ENCODE results near the gene PARP6. TPM values are rescaled to one million over a fixed set of nuclear protein-coding genes. Genes with fewer than 3 reads are reported as not detected.

The PARP6 gene
- total RNA-seq, 2 donors from 2014 or later = 48.3 to 64.9 TPM

DNA sequence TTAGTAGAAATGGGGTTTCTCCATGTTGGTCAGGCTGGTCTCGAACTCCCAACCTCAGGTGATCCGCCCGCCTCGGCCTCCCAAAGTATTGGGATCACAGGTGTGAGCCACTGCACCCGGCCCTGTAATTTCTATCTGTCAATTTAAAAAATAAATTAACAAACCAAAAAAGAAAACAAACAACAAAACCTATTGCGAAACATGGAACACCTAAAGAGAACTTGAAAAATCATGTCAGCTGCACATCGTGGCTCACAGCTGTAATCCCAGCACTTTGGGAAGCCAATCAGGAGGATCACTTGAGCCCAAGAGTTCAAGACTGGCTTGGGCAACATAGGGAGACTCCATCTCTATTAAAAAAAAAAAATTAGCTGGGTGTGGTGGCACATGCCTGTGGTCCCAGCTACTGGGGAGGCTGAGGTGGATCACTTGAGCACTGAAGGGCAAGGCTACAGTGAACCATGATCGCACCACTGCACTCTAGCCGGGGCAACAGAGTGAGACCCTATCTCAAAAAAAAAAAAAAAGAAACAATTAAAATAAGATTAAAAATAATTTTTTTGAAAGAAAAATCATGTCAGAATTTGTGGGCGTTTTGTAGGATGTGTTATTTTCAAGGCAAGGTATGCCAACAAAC, 19.6 kb downstream of the PARP6 start:
- H3K4me3 ChIP-seq = no peak overlapping the region
- no peak for TF ChIP-seq POLR2A (IDR thresholded peaks at IDR 0.05)
- TF ChIP-seq, protein P1, sequence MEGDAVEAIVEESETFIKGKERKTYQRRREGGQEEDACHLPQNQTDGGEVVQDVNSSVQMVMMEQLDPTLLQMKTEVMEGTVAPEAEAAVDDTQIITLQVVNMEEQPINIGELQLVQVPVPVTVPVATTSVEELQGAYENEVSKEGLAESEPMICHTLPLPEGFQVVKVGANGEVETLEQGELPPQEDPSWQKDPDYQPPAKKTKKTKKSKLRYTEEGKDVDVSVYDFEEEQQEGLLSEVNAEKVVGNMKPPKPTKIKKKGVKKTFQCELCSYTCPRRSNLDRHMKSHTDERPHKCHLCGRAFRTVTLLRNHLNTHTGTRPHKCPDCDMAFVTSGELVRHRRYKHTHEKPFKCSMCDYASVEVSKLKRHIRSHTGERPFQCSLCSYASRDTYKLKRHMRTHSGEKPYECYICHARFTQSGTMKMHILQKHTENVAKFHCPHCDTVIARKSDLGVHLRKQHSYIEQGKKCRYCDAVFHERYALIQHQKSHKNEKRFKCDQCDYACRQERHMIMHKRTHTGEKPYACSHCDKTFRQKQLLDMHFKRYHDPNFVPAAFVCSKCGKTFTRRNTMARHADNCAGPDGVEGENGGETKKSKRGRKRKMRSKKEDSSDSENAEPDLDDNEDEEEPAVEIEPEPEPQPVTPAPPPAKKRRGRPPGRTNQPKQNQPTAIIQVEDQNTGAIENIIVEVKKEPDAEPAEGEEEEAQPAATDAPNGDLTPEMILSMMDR (IDR thresholded peaks at IDR 0.05) = no peak
- DNase-seq = no peak
- WGBS, 2 donors = 90 to 94% methylated on average over 10 of the region's 10 CpGs
- H3K27me3 ChIP-seq = no peaks in the 10 kb centered on the region
- no peaks in the 10 kb centered on the region for H3K4me1 ChIP-seq
- H3K27ac ChIP-seq = no peak overlapping the region
- intact Hi-C loops (cut with DNase I) = no loop called here
- no peak for ATAC-seq
- no peaks in the 10 kb centered on the region for H3K9me3 ChIP-seq
- peaks cover 7 to 54% of the 10 kb centered on the region in 2 donors for H3K36me3 ChIP-seq (replicated peaks in 1 of 2; ENCODE audit: insufficient read depth in 1 of 2, low read depth in 2 of 2)

DNA sequence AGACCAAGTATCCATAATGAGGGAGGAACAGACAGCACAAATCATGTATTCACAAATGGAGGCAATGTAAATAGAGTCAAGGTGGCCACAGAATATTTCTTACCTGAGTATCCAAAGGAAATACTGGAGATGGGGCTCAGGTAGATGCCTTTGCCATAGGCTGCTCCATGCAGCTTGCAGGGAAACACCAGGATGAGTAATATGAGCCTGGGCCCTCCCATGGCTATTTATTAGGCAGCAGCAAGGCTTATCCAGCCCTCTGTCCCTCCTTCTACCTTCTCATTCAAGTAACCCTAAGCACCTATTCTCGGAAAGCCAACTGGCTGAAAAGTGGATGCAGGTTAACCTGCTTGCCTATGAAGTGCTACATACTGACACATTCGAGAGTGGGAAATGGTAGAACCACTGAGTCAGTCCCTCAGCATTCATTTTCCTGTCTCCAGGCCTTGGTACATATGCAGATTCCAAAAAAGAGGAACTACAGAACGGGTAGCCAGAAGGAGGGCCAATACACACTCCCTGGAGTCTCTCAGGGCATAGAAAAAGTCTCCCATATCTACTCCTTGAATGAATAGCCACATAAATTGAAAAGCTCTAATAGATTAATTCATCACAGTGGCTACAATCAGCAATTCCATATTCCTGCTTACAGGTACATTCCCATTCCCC, 23.1 kb downstream of the PARP6 start:
- H3K36me3 ChIP-seq (replicated peaks in 1 of 2; ENCODE audit: insufficient read depth in 1 of 2, low read depth in 2 of 2) = peaks cover 0 to 35% of the 10 kb centered on the region in 2 donors
- WGBS, 2 donors = 62 to 89% methylated on average over 3 of the region's 3 CpGs

DNA sequence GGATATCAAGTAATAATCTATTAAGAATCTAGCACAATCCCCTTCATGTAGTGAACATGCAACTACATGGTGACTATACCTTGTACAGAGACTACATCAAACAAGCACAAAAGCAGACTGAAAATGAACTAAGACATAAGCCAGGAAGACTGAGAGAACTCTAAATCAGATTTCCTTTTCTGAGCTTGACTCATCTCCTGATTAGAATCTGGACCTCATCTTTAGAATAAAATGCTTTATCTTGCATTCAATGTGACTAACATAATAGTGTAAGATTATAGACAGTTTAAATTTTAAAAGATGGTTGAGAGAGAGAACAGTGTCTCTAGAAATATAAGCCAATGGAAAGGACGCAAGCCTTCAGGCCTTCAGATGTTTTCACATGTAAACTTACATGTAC, 23.8 kb downstream of the PARP6 start:
- Histone ChIP-seq H3K27ac (no peak overlapping the region), H3K4me1 (no peaks in the 10 kb centered on the region), H3K36me3 (replicated peaks in 1 of 2; ENCODE audit: insufficient read depth in 1 of 2, low read depth in 2 of 2) (peaks cover 0 to 33% of the 10 kb centered on the region in 2 donors), H3K4me3 (no peak overlapping the region), H3K9me3 (no peaks in the 10 kb centered on the region), H3K27me3 (no peaks in the 10 kb centered on the region)
- DNase-seq (no peak), ATAC-seq (no peak)
- 96 to 100% methylated on average over 1 of the region's 1 CpG for WGBS, 2 donors
- TF ChIP-seq, protein P1 (IDR thresholded peaks at IDR 0.05) = no peak
- TF ChIP-seq POLR2A (IDR thresholded peaks at IDR 0.05) = no peak
- intact Hi-C loops (cut with DNase I) = no loop called here

More for the DNA sequence above, 23.1 kb downstream of the PARP6 start:
- ATAC-seq = no peak
- Histone ChIP-seq H3K4me1 (no peaks in the 10 kb centered on the region), H3K27me3 (no peaks in the 10 kb centered on the region), H3K27ac (no peak overlapping the region), H3K4me3 (no peak overlapping the region), H3K9me3 (no peaks in the 10 kb centered on the region)
- intact Hi-C loops (cut with DNase I) = no loop called here
- TF ChIP-seq POLR2A (IDR thresholded peaks at IDR 0.05) = no peak
- TF ChIP-seq, protein P1 (IDR thresholded peaks at IDR 0.05) = no peak
- DNase-seq = no peak

DNA sequence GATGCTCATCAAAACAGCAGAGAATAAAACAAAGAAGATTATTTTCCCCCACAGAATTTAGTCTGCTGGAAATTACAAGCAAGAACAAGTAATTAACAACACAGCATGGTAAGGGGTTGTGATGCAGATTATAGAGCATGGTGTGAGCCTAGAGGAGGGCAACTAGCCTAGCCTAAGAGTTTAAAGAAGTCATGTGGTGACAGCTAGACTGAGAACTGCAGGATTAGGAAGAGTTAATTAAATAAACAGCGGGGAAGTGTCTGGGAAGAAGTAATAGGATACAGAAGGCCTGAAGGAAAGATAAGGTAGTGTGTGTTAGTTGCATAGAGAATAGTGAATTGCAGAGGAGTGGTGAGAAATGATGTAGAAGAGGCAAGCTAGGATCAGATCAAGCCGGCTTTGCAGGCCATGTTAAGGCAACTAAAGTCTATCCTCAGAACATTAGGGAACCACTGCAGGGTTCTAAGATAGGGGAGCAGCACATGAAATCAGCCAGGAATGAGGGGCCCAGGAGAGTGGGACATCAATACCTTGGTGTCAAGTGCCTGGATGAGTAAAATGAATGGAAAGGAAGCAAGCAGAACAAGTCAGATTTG, 29.5 kb downstream of the PARP6 start:
- Histone ChIP-seq H3K27me3 (no peaks in the 10 kb centered on the region), H3K27ac (no peak overlapping the region), H3K9me3 (no peaks in the 10 kb centered on the region), H3K4me3 (no peak overlapping the region), H3K36me3 (replicated peaks in 1 of 2; ENCODE audit: insufficient read depth in 1 of 2, low read depth in 2 of 2) (peaks cover 9% of the 10 kb centered on the region in 2 donors), H3K4me1 (no peaks in the 10 kb centered on the region)
- ATAC-seq (no peak), DNase-seq (no peak)
- no peak for TF ChIP-seq POLR2A (IDR thresholded peaks at IDR 0.05)
- TF ChIP-seq, protein P1 (IDR thresholded peaks at IDR 0.05) = no peak
- intact Hi-C loops (cut with DNase I) = no loop called here
- WGBS, 2 donors = 62 to 65% methylated on average over 2 of the region's 2 CpGs

Data from body of pancreas (tissue), 4 donors.